Activated naive CD4-positive, alpha-beta T cell treated with anti-CD3 and anti-CD28 coated beads, Interleukin-2, amount 10 ng/mL, durations not matched to agents 7 days and 5 days (primary cell): ENCODE results near the gene SMAD3.

Experiments used
- CTCF ChIA-PET: fragments of 350-600 bp; sonication (Branson Sonifier 250); formaldehyde crosslinking; loops from one replicate; lab custom pipeline; 2021; ENCODE audit warnings: antibody characterized with exemption; lab: Charles Lee
- DNase-seq: peaks from one replicate; pipeline ENCODE4 v3.0.0-alpha.2; 2020
- H3K27ac Mint-ChIP-seq: one replicate; pipeline ENCODE4 v1.8.0; 2021; ENCODE audit warnings: mild to moderate bottlenecking, moderate library complexity, mixed read lengths
- H3K27me3 Mint-ChIP-seq: one replicate; pipeline ENCODE4 v1.8.0; 2021; ENCODE audit warnings: mild to moderate bottlenecking, mixed read lengths
- H3K36me3 Mint-ChIP-seq: one replicate; pipeline ENCODE4 v1.8.0; 2021; ENCODE audit warnings: mixed read lengths
- H3K4me1 Mint-ChIP-seq: one replicate; pipeline ENCODE4 v1.8.0; 2021; ENCODE audit warnings: mixed read lengths
- H3K4me3 Mint-ChIP-seq: one replicate; pipeline ENCODE4 v1.8.0; 2021; ENCODE audit warnings: mild to moderate bottlenecking, moderate library complexity, mixed read lengths
- H3K9me3 Mint-ChIP-seq: one replicate; pipeline ENCODE4 v1.8.0; 2021; ENCODE audit warnings: mixed read lengths

Gene SMAD3

GRCh38 chr15:67063689-67064606, 1.5 kb upstream of the SMAD3 start:
- Mint-ChIP-seq H3K36me3 (peaks cover 20% of the 10 kb centered on the region), H3K27me3 (peaks cover 30% of the 10 kb centered on the region), H3K27ac (peak overlapping the region; percentile 70), H3K4me3 (peak overlapping the region; percentile 59), H3K4me1 (peaks cover 43% of the 10 kb centered on the region), H3K9me3 (no peaks in the 10 kb centered on the region)
- peak; percentile 57 for DNase-seq
- CTCF ChIA-PET, result interaction anchor here (0.7 to 0.9 kb wide), 2 partner anchors 18 to 381 kb away, joined by 3 to 4 read pairs; no protein-coding TSS in a partner anchor

DNA sequence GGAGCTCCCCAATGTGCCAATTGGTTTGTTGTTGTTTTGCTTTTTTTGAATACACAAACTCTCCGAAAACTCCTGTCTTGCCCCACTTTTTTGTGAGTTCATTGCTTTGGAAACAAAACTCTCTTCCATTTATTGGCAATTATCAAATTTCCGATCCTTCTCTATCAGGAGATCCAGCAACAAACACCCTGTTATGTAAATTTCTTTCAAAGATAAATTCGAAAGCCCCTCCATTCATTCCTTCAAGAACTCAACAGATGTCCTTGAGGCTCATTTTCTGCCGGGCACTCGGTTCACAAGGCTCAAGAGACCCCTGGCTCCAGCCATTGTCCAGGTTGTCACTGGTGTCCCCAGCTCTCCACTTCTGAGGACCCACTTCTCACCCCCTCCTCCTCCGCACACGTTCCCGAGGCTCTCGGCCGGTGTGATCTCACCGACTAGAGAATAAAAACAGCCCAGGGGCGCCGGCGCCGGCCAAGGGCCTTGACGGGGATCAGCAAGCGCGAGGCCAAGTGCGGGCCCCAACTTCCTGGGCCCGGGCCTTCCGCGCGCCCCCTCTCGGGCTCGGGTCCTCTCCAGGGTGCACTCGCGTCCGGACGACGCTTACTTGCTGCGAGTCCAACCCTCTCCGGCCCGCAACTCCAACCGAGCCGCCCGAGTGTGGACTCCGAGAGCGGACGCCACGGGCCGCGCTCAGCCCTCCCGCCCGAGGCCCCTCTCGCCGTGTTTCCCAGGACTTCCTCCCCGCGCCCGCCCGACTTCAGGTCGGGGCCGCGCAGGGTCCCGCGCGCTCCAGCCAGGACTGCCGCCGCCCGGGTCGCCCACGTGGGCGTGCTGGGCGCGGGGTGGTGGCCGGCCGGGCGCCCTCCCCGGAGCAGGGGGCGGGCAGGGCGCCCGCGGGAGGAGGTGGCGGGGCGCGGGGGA, 533 bp upstream of the SMAD3 start:
- DNase-seq, result no peak
- CTCF ChIA-PET, result interaction anchor here (0.7 to 1.9 kb wide), 6 partner anchors 16 to 380 kb away, joined by 3 to 6 read pairs (median 4); no protein-coding TSS in a partner anchor
- peaks cover 27% of the 10 kb centered on the region for H3K36me3 Mint-ChIP-seq
- peaks cover 25% of the 10 kb centered on the region for H3K27me3 Mint-ChIP-seq
- H3K4me3 Mint-ChIP-seq, result peak overlapping the region; percentile 70
- H3K9me3 Mint-ChIP-seq, result no peaks in the 10 kb centered on the region
- peak overlapping the region; percentile 70 for H3K27ac Mint-ChIP-seq
- peaks cover 52% of the 10 kb centered on the region for H3K4me1 Mint-ChIP-seq

DNA sequence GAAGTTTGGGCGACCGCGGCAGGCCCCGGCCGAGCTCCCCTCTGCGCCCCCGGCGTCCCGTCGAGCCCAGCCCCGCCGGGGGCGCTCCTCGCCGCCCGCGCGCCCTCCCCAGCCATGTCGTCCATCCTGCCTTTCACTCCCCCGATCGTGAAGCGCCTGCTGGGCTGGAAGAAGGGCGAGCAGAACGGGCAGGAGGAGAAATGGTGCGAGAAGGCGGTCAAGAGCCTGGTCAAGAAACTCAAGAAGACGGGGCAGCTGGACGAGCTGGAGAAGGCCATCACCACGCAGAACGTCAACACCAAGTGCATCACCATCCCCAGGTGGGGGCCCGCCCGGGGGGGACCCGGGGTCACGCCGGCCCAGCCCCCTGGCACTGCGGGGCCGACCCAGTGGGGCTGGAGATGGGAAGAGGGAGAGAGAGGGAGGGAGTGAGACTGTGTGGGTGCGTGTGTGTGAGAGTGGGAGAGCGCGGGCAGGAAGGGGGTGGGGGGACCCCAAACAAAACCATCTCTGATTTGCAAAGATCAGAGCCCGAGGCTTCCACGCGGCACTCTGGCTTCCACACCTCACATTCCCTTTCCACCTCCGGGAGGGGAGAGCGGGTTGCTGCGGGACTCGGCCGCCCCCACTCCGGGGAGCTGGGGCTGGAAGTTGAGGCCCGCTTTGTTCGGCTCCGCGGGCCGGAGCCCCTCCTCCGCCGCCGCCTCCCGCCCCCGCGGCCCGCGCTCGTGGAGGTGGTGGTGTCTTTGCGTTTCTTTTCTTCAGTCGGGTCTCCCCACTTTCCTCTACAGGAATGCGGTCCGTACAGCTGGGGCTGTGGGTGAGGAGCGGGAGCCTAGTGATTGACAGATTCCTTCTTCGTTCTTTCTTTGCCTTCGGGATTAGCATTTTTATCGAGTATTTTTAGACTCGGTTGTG, 898 bp downstream of the SMAD3 start:
- H3K9me3 Mint-ChIP-seq, result no peaks in the 10 kb centered on the region
- peaks cover 67% of the 10 kb centered on the region for H3K4me1 Mint-ChIP-seq
- DNase-seq, result peak; percentile 47
- H3K27me3 Mint-ChIP-seq, result peaks cover 25% of the 10 kb centered on the region
- CTCF ChIA-PET, result interaction anchor here (0.7 to 1.9 kb wide), 10 partner anchors 15 to 117 kb away, joined by 3 to 6 read pairs (median 4); no protein-coding TSS in a partner anchor
- peak overlapping the region; percentile 88 for H3K27ac Mint-ChIP-seq
- H3K4me3 Mint-ChIP-seq, result peak overlapping the region; percentile 96
- H3K36me3 Mint-ChIP-seq, result peaks cover 41% of the 10 kb centered on the region

GRCh38 chr15:67066959-67067853, 1.8 kb downstream of the SMAD3 start:
- Mint-ChIP-seq H3K9me3 (no peaks in the 10 kb centered on the region), H3K27ac (peak overlapping the region; percentile 88), H3K4me1 (peaks cover 64% of the 10 kb centered on the region), H3K36me3 (peaks cover 43% of the 10 kb centered on the region), H3K4me3 (peak overlapping the region; percentile 96), H3K27me3 (peaks cover 25% of the 10 kb centered on the region)
- peak; percentile 47 for DNase-seq
- CTCF ChIA-PET, result interaction anchor here (0.9 to 2.5 kb wide), 6 partner anchors 14 to 36 kb away, joined by 3 to 6 read pairs (median 4); no protein-coding TSS in a partner anchor

GRCh38 chr15:67067930-67068551, 2.6 kb downstream of the SMAD3 start:
- Mint-ChIP-seq H3K27ac (peak overlapping the region; percentile 88), H3K9me3 (no peaks in the 10 kb centered on the region), H3K4me1 (peaks cover 67% of the 10 kb centered on the region)

GRCh38 chr15:67068710-67069400, 3.5 kb downstream of the SMAD3 start:
- H3K27ac Mint-ChIP-seq, result peak overlapping the region; percentile 88
- DNase-seq, result peak; percentile 42
- peaks cover 54% of the 10 kb centered on the region for H3K36me3 Mint-ChIP-seq
- CTCF ChIA-PET, result interaction anchor here (0.9 to 3.3 kb wide), 6 partner anchors 13 to 45 kb away, joined by 3 to 19 read pairs (median 4); no protein-coding TSS in a partner anchor
- H3K4me1 Mint-ChIP-seq, result peaks cover 67% of the 10 kb centered on the region
- H3K9me3 Mint-ChIP-seq, result no peaks in the 10 kb centered on the region
- peak overlapping the region; percentile 96 for H3K4me3 Mint-ChIP-seq
- H3K27me3 Mint-ChIP-seq, result peaks cover 13% of the 10 kb centered on the region

More at GRCh38 chr15:67067930-67068551, 2.6 kb downstream of the SMAD3 start:
- Mint-ChIP-seq H3K4me3 (peak overlapping the region; percentile 96), H3K36me3 (peaks cover 51% of the 10 kb centered on the region), H3K27me3 (peaks cover 18% of the 10 kb centered on the region)
- CTCF ChIA-PET, result interaction anchor here (2.5 kb wide), 1 partner anchor 30 kb away, joined by 5 read pairs; no protein-coding TSS in a partner anchor
- DNase-seq, result no peak

GRCh38 chr15:67070150-67070549, 4.7 kb downstream of the SMAD3 start:
- Mint-ChIP-seq H3K27me3 (no peaks in the 10 kb centered on the region), H3K4me3 (peak overlapping the region; percentile 96), H3K4me1 (peaks cover 71% of the 10 kb centered on the region), H3K27ac (peak overlapping the region; percentile 72), H3K9me3 (no peaks in the 10 kb centered on the region), H3K36me3 (peaks cover 60% of the 10 kb centered on the region)
- CTCF ChIA-PET, result interaction anchor here (1.1 to 3.3 kb wide), 4 partner anchors 9 to 123 kb away, joined by 3 to 19 read pairs (median 3); no protein-coding TSS in a partner anchor
- no peak for DNase-seq

- CTCF ChIA-PET, result interaction anchor here (1.1 to 3.3 kb wide), 4 partner anchors 8 to 124 kb away, joined by 3 to 19 read pairs (median 3); no protein-coding TSS in a partner anchor
- no peak overlapping the region for H3K4me3 Mint-ChIP-seq
- no peaks in the 10 kb centered on the region for H3K9me3 Mint-ChIP-seq
- no peak overlapping the region for H3K27ac Mint-ChIP-seq
- no peak for DNase-seq
- H3K4me1 Mint-ChIP-seq, result peaks cover 80% of the 10 kb centered on the region
- H3K36me3 Mint-ChIP-seq, result peaks cover 67% of the 10 kb centered on the region
- H3K27me3 Mint-ChIP-seq, result no peaks in the 10 kb centered on the region
Observed at GRCh38 chr15:67070892-67071664, 5.7 kb downstream of the SMAD3 start.

- Mint-ChIP-seq H3K27me3 (no peaks in the 10 kb centered on the region), H3K27ac (peak overlapping the region; percentile 87), H3K36me3 (peaks cover 74% of the 10 kb centered on the region), H3K4me3 (no peak overlapping the region), H3K9me3 (no peaks in the 10 kb centered on the region), H3K4me1 (peaks cover 93% of the 10 kb centered on the region)
- CTCF ChIA-PET, result interaction anchor here (1.3 to 1.5 kb wide), 2 partner anchors 9 to 31 kb away, joined by 3 to 8 read pairs; no protein-coding TSS in a partner anchor
- DNase-seq, result no peak
Observed at GRCh38 chr15:67072442-67072841, 7.0 kb downstream of the SMAD3 start.

DNA sequence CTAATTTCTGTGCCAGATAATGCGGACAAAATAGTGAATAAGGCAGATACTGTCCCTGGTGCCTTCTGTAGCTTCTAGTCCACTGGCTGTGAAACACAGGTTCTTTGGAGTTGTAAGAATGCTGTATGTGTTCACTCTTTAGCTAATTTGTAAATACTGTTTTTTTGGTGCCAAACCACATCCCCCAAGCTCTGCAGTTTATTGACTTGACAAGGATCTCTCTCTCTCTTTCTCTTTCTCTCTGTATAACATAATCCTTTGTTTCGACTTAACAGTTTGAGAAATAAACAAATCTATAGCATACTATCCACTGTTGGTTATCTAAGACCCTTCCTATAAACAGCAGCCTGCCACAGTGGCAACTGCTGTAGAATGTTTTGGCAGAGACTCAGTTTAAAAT, 7.6 kb downstream of the SMAD3 start:
- Mint-ChIP-seq H3K27ac (peak overlapping the region; percentile 87), H3K9me3 (no peaks in the 10 kb centered on the region), H3K4me1 (peaks cover 93% of the 10 kb centered on the region), H3K4me3 (peak overlapping the region; percentile 34), H3K36me3 (peaks cover 74% of the 10 kb centered on the region), H3K27me3 (no peaks in the 10 kb centered on the region)
- no peak for DNase-seq
- CTCF ChIA-PET, result interaction anchor here (1.1 to 1.5 kb wide), 2 partner anchors 9 to 30 kb away, joined by 3 to 8 read pairs; no protein-coding TSS in a partner anchor
